Measurements from ENCODE around the gene PDGFRB. TPM values are rescaled to one million over a fixed set of nuclear protein-coding genes. Genes with fewer than 3 reads are reported as not detected.
A peak's percentile ranks its signal among the peaks of the same experiment; 100 is the strongest.

Gene PDGFRB
- total and polyA plus RNA-seq, 7 donors: 14.6 to 56.0 (median 34.0) TPM

DNA sequence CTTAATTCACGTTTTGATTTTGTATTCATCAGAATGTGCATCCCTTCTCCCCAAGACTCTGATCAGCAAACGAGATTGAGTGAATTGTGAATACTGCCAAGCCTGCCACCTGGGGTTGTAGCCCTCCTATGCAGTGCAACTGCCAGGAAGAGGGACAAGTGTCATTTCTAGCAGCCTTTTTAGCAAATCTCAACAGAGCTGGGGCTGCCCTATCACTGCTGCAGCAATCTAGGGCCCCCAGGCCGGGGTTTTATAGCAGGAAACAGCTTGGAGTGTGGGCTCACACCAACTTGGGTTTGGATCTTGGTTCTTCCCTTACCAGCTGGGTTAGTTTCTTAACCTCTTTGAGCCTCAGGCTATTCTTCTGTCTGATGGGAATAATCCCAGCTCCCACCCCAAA is 73.3 kb downstream of the PDGFRB start:
- ATAC-seq (no peak), DNase-seq (no peak)
- no peaks in the 10 kb centered on the region for H3K4me1 ChIP-seq
- intact Hi-C loops (cut with DNase I): no loop called here
- no peaks in the 10 kb centered on the region for H3K27me3 ChIP-seq (ENCODE audit: insufficient read depth in 3 of 3, low read length in 2 of 3)
- no peaks in the 10 kb centered on the region for H3K9me3 ChIP-seq
- H3K36me3 ChIP-seq (ENCODE audit: insufficient read depth in 1 of 2, low read depth in 1 of 2): no peaks in the 10 kb centered on the region
- WGBS, 3 donors: 53 to 64% (median 57%) methylated on average over 3 of the region's 3 CpGs
- H3K27ac ChIP-seq: no peak overlapping the region
- peak overlapping the region; percentile 0 for H3K4me3 ChIP-seq
- TF ChIP-seq, protein P1, sequence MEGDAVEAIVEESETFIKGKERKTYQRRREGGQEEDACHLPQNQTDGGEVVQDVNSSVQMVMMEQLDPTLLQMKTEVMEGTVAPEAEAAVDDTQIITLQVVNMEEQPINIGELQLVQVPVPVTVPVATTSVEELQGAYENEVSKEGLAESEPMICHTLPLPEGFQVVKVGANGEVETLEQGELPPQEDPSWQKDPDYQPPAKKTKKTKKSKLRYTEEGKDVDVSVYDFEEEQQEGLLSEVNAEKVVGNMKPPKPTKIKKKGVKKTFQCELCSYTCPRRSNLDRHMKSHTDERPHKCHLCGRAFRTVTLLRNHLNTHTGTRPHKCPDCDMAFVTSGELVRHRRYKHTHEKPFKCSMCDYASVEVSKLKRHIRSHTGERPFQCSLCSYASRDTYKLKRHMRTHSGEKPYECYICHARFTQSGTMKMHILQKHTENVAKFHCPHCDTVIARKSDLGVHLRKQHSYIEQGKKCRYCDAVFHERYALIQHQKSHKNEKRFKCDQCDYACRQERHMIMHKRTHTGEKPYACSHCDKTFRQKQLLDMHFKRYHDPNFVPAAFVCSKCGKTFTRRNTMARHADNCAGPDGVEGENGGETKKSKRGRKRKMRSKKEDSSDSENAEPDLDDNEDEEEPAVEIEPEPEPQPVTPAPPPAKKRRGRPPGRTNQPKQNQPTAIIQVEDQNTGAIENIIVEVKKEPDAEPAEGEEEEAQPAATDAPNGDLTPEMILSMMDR (IDR thresholded peaks at IDR 0.05): no peak

DNA sequence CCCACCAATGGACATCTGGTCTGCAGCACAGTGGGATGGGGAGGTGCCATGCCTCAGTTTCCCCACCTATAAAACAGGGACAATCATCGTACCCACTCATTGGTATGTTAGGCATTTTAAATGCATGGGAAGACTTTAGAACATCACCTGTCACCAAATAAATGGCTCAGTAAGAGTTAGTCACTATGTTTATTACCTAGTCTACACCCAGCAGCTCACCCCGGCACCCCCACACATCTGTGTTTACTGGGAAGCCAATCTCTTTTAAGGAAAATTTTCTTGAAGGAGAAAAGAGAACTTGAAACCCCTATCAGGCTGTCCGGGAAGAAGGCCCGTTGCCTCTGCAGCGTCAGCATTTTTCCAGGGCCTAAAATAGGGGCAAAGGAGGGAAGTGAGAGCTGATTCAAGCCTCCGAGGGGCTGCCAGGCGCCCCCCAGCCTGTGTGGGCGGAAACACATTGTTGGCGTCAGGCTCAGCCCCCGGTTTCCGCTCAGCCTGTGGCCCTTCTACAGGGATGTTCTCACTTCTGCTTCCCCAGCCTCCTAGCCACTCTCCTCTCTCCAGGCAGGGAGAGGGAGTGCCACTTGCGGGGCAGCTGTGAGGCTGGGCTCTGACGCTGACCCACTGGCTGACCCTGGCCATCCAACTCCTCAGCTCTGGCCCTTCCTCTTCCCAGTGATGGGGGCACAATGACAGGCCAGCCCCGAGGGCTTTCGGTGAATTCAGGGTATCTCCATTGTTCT is 73.9 kb downstream of the PDGFRB start:
- Histone ChIP-seq H3K36me3 (ENCODE audit: insufficient read depth in 1 of 2, low read depth in 1 of 2) (no peaks in the 10 kb centered on the region), H3K27me3 (ENCODE audit: insufficient read depth in 3 of 3, low read length in 2 of 3) (no peaks in the 10 kb centered on the region), H3K27ac (no peak overlapping the region), H3K4me1 (no peaks in the 10 kb centered on the region), H3K4me3 (peak overlapping the region; percentile 0), H3K9me3 (no peaks in the 10 kb centered on the region)
- 22 to 27% (median 27%) methylated on average over 14 to 15 of the region's 15 CpGs for WGBS, 3 donors
- TF ChIP-seq, protein P1 (IDR thresholded peaks at IDR 0.05): no peak
- intact Hi-C loops (cut with DNase I): no loop called here
- ATAC-seq: peak; percentile 43 to 63 (median 49)
- peak; percentile 59 to 76 for DNase-seq

DNA sequence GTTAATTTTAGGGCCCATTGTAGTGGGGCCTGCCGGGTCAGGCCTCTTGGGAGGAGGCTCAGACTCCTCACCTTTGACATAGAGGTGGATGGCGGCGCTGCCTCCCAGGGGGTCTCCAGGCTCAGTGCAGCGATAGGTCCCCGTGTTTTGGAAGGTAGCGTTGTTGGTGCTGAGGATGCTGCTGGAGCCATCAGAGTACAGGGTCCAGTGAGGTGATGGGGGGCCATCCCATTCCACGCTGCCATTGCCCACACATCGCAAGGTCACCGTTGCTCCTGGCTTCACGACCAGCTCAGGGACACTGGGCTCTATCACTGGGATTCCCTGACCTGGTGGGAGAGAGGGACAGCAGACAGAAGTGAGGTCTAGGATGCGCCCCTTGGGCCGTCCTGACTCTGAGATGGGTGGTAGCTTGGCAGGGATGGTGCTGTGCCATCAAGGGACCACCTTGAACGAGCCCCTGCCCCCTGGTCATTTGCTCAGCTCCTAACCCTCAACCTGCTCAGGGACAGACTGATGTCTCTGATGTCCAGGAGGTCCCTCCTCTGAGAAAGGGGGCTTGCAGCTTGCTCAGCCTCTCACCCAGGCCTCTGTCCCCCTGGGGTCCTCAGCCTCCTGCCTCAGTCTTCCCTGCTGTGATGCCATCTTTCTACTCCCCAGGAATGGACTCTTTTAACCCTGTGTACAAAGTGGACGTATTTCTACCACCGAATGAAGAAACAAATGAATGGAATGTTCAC is 74.8 kb downstream of the PDGFRB start:
- DNase-seq (no peak), ATAC-seq (no peak)
- no peaks in the 10 kb centered on the region for H3K9me3 ChIP-seq
- H3K4me3 ChIP-seq: no peak overlapping the region
- TF ChIP-seq, protein P1 (IDR thresholded peaks at IDR 0.05): no peak
- H3K27ac ChIP-seq: no peak overlapping the region
- H3K4me1 ChIP-seq: no peaks in the 10 kb centered on the region
- intact Hi-C loops (cut with DNase I): no loop called here
- 81 to 86% (median 81%) methylated on average over 15 of the region's 15 CpGs for WGBS, 3 donors
- no peaks in the 10 kb centered on the region for H3K36me3 ChIP-seq (ENCODE audit: insufficient read depth in 1 of 2, low read depth in 1 of 2)
- no peaks in the 10 kb centered on the region for H3K27me3 ChIP-seq (ENCODE audit: insufficient read depth in 3 of 3, low read length in 2 of 3)

DNA sequence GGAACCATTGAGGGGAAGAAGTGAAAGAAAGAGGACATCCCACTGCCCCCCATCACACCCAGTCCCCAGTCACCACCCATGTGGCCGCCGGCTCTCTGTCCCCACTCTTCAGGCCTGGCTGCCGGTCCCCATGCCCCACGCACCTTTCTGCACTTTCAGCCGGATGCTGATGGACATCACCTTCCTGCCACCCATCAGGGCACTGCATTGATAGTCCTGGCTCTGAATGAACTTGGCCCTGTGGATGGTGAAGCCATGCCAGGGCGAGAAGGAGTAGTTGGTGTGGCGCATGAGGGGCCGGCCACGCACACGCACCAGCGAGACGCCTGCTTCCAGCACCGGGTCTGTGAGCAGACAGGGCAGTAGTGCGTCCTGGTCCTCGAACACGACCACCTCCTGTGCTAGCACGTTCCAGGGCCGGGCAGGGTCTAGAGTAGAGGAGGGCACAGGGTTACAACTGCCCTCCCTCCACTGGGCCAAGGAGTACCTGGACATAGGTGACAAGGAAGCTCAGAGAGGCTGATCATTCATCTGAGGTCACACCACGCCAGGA is 75.7 kb downstream of the PDGFRB start:
- ATAC-seq: no peak
- no peak overlapping the region for H3K27ac ChIP-seq
- no peak overlapping the region for H3K4me3 ChIP-seq
- TF ChIP-seq, protein P1 (IDR thresholded peaks at IDR 0.05): no peak
- H3K36me3 ChIP-seq (ENCODE audit: insufficient read depth in 1 of 2, low read depth in 1 of 2): no peaks in the 10 kb centered on the region
- intact Hi-C loops (cut with DNase I): no loop called here
- 93 to 97% (median 94%) methylated on average over 19 of the region's 19 CpGs for WGBS, 3 donors
- H3K4me1 ChIP-seq: no peaks in the 10 kb centered on the region
- DNase-seq: peak in 1 of 2 donors; percentile 35
- no peaks in the 10 kb centered on the region for H3K9me3 ChIP-seq
- no peaks in the 10 kb centered on the region for H3K27me3 ChIP-seq (ENCODE audit: insufficient read depth in 3 of 3, low read length in 2 of 3)
